A673 (cell line): Measurements from ENCODE around the gene PFDN4. TPM values are rescaled to one million over a fixed set of nuclear protein-coding genes. Genes with fewer than 3 reads are reported as not detected.
A peak's percentile ranks its signal among the peaks of the same experiment; 100 is the strongest.

Source experiments
- BruUV-seq: library from RNA; stranded (reverse); fragments of 400-500 nt; replicated peaks from 2 replicates; lab custom pipeline; 2021; lab: Mats Ljungman, UMichigan
- CTCF ChIA-PET: fragments of 300-600 bp; sonication (Branson Sonifier 250); formaldehyde crosslinking; loops from one replicate; lab custom pipeline; 2022; ENCODE audit warnings: antibody characterized with exemption; lab: Charles Lee
- POLR2A ChIA-PET: fragments of 300-600 bp; sonication (Branson Sonifier 250); formaldehyde crosslinking; loops from one replicate; lab custom pipeline; 2022; ENCODE audit warnings: antibody characterized with exemption; ENCODE audit not compliant: low non-redundant PET; lab: Charles Lee
- DNase-seq: peaks from one replicate; pipeline ENCODE4 v3.0.0-alpha.2; 2015; ENCODE audit warnings: low spot score
- H3K27ac ChIP-seq: fragments of 200-600 bp; sonication (generic); 2 replicates; pipeline ENCODE4 v1.5.1; 2016; ENCODE audit warnings: mixed run types, low read depth, mild to moderate bottlenecking, mixed read lengths, antibody characterized with exemption, low read length; ENCODE audit not compliant: poor library complexity, severe bottlenecking
- H3K27me3 ChIP-seq: fragments of 200-600 bp; sonication (generic); replicated peaks from 2 replicates; pipeline ENCODE4 v1.6.1; 2017; ENCODE audit warnings: mixed run types, low read depth, mild to moderate bottlenecking, mixed read lengths, antibody characterized with exemption, low read length; ENCODE audit not compliant: insufficient read depth, poor library complexity
- H3K36me3 ChIP-seq: fragments of 200-600 bp; sonication (generic); 2 replicates; pipeline ENCODE4 v1.6.1; 2016; ENCODE audit warnings: mixed run types, mild to moderate bottlenecking, mixed read lengths, antibody characterized with exemption, low read length; ENCODE audit not compliant: insufficient read depth, poor library complexity, severe bottlenecking
- H3K4me1 ChIP-seq: fragments of 200-600 bp; sonication (generic); 2 replicates; pipeline ENCODE4 v1.6.1; 2017; ENCODE audit warnings: mixed run types, mild to moderate bottlenecking, mixed read lengths, antibody characterized with exemption, low read length; ENCODE audit not compliant: insufficient read depth, poor library complexity, severe bottlenecking
- H3K4me3 ChIP-seq: fragments of 200-600 bp; sonication (generic); 2 replicates; pipeline ENCODE4 v1.5.1; 2016; ENCODE audit warnings: low read depth, mixed run types, mild to moderate bottlenecking, mixed read lengths, low read length; ENCODE audit not compliant: poor library complexity, severe bottlenecking
- H3K9me3 ChIP-seq: fragments of 200-600 bp; sonication (generic); 2 replicates; pipeline ENCODE4 v1.6.1; 2016; ENCODE audit warnings: mixed run types, low read depth, mild to moderate bottlenecking, mixed read lengths, antibody characterized with exemption, low read length; ENCODE audit not compliant: poor library complexity, severe bottlenecking
- CTCF ChIP-seq: fragments of 300-800, 200-600 bp; sonication (generic); conservative IDR thresholded peaks from 2 replicates; pipeline ENCODE4 v1.5.1; 2017; ENCODE audit warnings: low read depth, mild to moderate bottlenecking, antibody characterized with exemption, low read length, moderate library complexity, mixed read lengths
- EZH2 ChIP-seq: fragments of 200-600 bp; sonication (generic); IDR thresholded peaks from 2 replicates; pipeline ENCODE4 v1.6.1; 2017; ENCODE audit warnings: borderline replicate concordance, low read depth, mild to moderate bottlenecking, mixed read lengths, antibody characterized with exemption, low read length; ENCODE audit not compliant: poor library complexity, severe bottlenecking
- intact Hi-C: fragments of 100-400 bp; cut with micrococcal nuclease; formaldehyde crosslinking; loops from one replicate; pipeline ENCODE4 v1.10.0; 2022; ENCODE audit not compliant: unreplicated experiment
- total RNA-seq: library from RNA; stranded (reverse); gene quantifications from 2 replicates; pipeline ENCODE4 v1.2.3, GENCODE V29; 2021

PFDN4 gene
- total RNA-seq, 1 experiment from 2014 or later: 76.0 TPM

GRCh38 chr20:54165803-54166202, 42.1 kb upstream of the PFDN4 start:
- Histone ChIP-seq H3K27me3 (peaks cover under 1% of the 10 kb centered on the region), H3K4me1 (no peaks in the 10 kb centered on the region), H3K36me3 (no peaks in the 10 kb centered on the region), H3K27ac (no peak overlapping the region), H3K9me3 (no peaks in the 10 kb centered on the region), H3K4me3 (no peak overlapping the region)
- no TSS peak for BruUV-seq
- DNase-seq: no peak
- CTCF ChIA-PET: no interaction called here
- intact Hi-C loops: no loop called here
- POLR2A ChIA-PET: no interaction called here
- TF ChIP-seq CTCF (no peak), EZH2 (no peak)

- Histone ChIP-seq H3K9me3 (no peaks in the 10 kb centered on the region), H3K27me3 (peaks cover 13% of the 10 kb centered on the region), H3K4me1 (no peaks in the 10 kb centered on the region), H3K36me3 (no peaks in the 10 kb centered on the region), H3K4me3 (no peak overlapping the region), H3K27ac (no peak overlapping the region)
- TF ChIP-seq CTCF (no peak), EZH2 (no peak)
- no TSS peak for BruUV-seq
- intact Hi-C loops: no loop called here
- CTCF ChIA-PET: no interaction called here
- POLR2A ChIA-PET: no interaction called here
- DNase-seq: no peak
These were observed 40.8 kb upstream of the PFDN4 start for GRCh38 chr20:54166987-54167662.

- BruUV-seq: no TSS peak
- Histone ChIP-seq H3K4me1 (no peaks in the 10 kb centered on the region), H3K9me3 (no peaks in the 10 kb centered on the region), H3K27me3 (peaks cover 22% of the 10 kb centered on the region), H3K4me3 (no peak overlapping the region), H3K27ac (no peak overlapping the region), H3K36me3 (no peaks in the 10 kb centered on the region)
- intact Hi-C loops: no loop called here
- CTCF ChIA-PET: no interaction called here
- POLR2A ChIA-PET: no interaction called here
- peak; percentile 62 for DNase-seq
- TF ChIP-seq EZH2 (no peak), CTCF (no peak)
These were observed 39.7 kb upstream of the PFDN4 start for GRCh38 chr20:54167909-54168872.
